HG02938 (cell line): ENCODE results near the gene KRTAP10-9.
"Not testable (repeated sequence)": the region's sequence is repeated elsewhere in the genome, so short reads cannot be mapped to it uniquely, and the experiment has no call there.

ENCODE experiments used
- ATAC-seq: cut with Tn5 transposase; IDR thresholded peaks from one replicate; pipeline ENCODE4 v1.9.1; 2021; ENCODE audit warnings: mild to moderate bottlenecking, moderate library complexity; ENCODE audit not compliant: unreplicated experiment

KRTAP10-9 gene

GRCh38 chr21:44614161-44614631 lies 12.7 kb upstream of the KRTAP10-9 start:
- no peak for ATAC-seq

DNA sequence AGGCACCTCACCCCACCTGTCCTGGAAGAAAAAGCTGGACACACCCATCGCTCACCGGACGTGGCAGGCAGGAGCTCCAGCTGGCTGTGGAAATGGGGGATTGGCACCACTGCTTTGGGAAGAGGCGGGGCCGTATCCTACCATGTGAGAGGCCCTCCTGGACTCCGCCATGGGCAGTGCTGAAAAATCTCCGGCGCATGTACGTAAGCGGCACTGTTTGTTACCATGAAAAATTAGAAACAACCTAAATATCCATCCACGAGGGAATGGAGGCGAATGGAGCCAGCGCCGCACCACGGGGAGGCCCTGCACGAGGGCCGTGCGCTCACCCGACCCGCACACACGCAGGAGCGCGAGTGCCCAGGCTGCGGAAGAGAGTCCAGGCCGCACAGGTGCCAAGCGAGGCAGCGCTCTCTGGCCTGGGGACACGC lies 11.9 kb upstream of the KRTAP10-9 start:
- no peak for ATAC-seq

DNA sequence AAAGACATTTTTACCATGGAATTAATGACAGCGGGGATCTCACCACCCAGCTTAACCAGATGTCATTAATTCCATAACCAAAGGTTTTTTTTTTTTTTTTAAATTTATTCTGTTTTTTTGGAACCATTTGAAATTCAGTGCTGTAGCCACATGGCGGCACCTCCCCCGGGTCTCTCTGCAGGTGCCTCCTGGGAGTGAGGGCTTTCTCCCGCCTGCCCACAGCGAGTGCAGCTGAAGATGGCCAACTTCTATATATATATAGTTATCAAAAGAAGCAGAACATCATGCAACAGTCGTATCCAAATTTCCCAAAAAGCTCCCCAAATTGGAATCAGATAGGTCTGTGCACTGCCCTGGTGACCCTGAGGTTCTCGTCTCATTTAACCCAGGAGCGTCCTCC lies 11.4 kb upstream of the KRTAP10-9 start:
- ATAC-seq: no peak

DNA sequence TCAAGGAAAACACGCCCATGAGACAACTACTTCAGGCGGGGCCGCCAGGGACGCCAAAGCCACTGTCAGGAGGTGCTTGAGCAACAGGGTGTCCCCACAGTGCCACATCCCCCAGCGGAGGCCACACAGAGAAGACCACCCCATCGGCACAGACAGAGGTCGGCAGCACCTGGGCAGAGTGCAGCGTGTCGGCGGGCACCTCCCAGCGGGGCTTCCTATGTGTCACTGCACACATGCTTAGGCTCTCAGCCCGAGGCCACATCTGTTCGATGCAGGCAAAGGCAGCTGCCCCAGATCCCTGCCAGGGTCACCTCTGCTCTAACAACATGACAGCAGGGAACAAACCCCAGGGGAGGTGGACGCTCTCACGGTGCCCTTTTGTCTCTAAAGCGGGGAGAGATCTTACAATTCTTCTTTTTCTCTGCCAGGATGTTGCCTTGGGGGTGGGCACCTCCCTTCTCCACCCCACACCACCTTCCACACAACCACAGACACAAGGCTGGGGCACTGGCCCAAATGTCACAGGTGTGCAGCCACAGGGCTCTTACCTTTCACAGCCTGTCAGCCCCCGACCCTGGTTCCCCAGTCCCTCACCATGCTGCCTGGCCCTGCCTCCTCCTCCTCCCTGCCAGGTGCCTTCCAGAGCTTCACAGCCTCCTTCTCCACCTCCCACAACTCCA lies 10.8 kb upstream of the KRTAP10-9 start:
- no peak for ATAC-seq

- no peak for ATAC-seq
Measured at GRCh38 chr21:44616591-44616926, 10.3 kb upstream of the KRTAP10-9 start.

GRCh38 chr21:44617071-44617501 lies 9.8 kb upstream of the KRTAP10-9 start:
- ATAC-seq: no peak

GRCh38 chr21:44618504-44618903 lies 8.4 kb upstream of the KRTAP10-9 start:
- no peak for ATAC-seq

GRCh38 chr21:44618909-44619308 lies 8.0 kb upstream of the KRTAP10-9 start:
- no peak for ATAC-seq

GRCh38 chr21:44619886-44620285 lies 7.0 kb upstream of the KRTAP10-9 start:
- ATAC-seq: no peak

DNA sequence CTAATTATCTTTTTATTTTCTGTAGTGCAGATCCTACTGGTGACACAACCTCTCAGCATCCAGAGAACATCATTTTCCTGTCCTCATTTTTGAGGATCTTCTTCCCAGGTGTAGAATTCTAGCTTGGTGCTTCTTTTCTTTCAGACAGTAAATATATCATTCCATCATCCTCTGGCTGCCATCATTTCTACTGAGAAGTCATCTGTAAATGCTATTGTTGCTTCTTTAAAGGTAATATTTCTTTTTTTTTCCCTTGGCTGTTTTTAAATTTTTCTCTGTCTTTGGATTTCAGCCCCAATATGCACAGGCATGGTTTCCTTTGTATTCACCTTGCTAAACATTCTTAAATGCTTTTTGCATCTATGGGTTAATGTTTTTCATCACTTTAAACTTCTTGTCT lies 3.3 kb upstream of the KRTAP10-9 start:
- ATAC-seq: no peak

DNA sequence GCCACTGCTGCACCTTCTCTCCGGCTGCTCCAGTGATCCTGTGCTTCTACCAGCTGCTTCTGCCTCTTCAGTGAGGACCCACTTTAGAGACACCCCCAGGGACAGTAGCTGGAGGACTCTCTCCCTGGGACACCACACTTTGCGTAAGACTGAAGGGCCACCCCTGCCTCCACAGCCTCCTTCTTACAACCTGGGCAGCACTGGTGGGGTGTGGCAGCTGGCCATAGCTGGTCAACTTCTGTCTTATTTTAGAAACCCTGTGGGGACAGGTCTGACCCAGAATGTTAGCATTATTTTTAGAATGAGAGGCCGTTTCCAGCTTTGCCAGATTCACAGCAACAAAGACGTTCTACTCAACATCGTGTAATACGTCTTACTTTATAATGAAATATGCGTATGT lies 1.1 kb upstream of the KRTAP10-9 start:
- no peak for ATAC-seq

GRCh38 chr21:44626262-44626661 lies 631 bp upstream of the KRTAP10-9 start:
- no peak for ATAC-seq

- not testable (repeated sequence) for ATAC-seq
Measured at GRCh38 chr21:44627181-44627822, 409 bp downstream of the KRTAP10-9 start.

DNA sequence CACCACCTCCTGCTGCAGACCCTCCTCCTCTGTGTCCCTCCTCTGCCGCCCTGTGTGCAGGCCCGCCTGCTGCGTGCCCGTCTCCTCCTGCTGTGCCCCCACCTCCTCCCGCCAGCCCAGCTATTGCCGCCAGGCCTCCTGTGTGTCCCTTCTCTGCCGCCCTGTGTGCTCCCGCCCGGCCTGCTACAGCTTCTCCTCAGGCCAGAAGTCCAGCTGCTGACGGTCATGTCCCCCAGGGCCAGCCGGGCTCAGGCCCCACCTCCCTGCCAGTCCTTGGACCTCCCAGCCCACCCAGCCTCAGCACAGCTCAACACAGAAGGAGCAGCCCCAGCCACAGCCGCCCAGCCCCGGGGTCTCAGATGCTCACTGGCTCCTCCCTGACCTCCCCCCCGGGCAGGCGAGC lies 939 bp downstream of the KRTAP10-9 start:
- not testable (repeated sequence) for ATAC-seq

DNA sequence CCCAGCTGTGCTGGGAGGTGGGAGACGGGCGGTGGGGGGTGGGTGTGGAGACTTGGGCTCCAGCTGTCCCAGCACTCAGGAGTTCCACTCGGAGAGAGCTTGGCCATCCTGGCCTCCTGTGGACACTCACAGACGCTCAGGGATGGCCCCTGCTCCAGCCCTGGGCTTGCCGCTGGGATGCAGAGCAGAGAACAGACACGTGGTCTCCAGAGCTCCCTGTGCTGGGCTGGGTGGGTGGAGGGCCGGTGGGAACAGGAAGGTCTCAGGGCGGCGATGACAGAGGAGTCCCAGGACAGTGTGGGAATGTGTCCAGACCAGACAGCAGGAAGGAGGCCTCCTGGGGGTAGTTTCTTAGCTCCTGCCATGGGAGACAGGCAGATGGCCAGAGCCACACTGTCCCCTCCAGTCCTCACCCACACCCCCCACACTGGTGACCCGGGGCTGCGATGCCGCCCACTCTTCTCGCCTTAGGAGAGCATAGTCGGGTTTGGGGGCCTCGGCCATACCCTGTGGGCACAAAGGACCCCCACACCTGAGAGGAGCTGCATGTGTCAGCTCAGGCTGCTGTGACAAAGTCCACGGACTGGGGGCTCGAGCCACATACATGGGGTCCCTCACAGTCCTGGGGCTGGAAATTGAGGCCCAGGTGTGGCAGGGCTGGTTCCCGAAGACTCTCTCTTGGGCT lies 2.0 kb downstream of the KRTAP10-9 start:
- ATAC-seq: no peak

- ATAC-seq: no peak
Measured at GRCh38 chr21:44630440-44630839, 3.5 kb downstream of the KRTAP10-9 start.

- ATAC-seq: no peak
Measured at GRCh38 chr21:44632067-44632466, 5.2 kb downstream of the KRTAP10-9 start.

GRCh38 chr21:44636209-44637017 lies 9.5 kb downstream of the KRTAP10-9 start:
- ATAC-seq: no peak

DNA sequence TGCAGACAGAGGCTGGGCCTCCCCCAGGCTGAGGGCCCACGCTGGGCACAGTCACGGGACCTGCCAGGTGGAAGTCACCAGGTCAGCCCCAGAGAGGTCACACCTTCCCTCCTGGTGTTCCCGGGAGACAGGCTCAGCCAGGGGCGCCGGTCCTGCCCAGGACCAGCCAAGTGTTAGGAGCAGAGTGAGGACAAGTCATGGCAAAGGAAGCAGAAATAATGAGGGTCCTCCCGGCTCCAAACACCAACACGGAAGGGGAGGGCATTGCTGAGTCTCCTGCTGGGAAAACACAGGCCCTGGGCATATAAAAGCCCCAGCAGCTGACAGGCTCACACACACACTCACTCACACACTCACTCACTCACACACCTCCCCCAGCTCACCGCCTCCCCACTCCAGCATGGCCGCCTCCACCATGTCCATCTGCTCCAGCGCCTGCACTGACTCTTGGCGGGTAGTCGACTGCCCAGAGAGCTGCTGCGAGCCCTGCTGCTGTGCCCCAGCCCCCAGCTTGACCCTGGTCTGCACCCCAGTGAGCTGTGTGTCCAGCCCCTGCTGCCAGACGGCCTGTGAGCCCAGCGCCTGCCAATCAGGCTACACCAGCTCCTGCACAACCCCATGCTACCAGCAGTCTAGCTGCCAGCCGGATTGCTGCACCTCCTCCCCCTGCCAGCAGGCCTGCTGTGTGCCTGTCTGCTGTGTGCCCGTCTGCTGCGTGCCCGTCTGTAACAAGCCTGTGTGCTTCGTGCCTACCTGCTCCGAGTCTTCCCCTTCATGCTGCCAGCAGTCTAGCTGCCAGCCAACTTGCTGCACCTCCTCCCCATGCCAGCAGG lies 10.3 kb downstream of the KRTAP10-9 start, which contains the start of gene KRTAP10-10:
Gene KRTAP10-10 (plus strand): TSS at position 339 of the 833 bp plus-strand sequence. CDS start 62 bp downstream, at position 401.
- no peak for ATAC-seq

DNA sequence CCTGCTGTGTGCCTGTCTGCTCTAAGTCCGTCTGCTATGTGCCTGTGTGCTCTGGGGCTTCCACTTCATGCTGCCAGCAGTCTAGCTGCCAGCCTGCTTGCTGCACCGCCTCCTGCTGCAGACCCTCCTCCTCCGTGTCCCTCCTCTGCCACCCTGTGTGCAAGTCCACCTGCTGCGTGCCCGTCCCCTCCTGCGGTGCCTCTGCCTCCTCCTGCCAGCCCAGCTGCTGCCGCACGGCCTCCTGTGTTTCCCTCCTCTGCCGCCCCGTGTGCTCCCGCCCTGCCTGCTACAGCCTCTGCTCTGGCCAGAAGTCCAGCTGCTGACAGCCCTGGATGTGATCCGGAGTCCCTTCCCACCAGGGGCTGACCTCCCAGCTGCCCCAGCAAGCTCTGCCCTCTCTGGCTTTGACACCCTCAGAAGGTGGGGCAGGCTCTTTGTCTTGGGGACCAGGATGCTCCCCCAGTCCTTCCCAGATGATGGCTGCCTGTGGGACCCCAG lies 11.0 kb downstream of the KRTAP10-9 start:
- not testable (repeated sequence) for ATAC-seq
